Hepatocyte (in vitro differentiated cells): ENCODE measurements around the gene AGBL4. TPM values are rescaled to one million over a fixed set of nuclear protein-coding genes. Genes with fewer than 3 reads are reported as not detected.

Source experiments
- DNase-seq: peaks from one replicate; pipeline ENCODE4 v3.0.0-alpha.2; 2016; ENCODE audit warnings: low spot score
- H2AFZ ChIP-seq: fragments of 200-600 bp; sonication (generic); 2 replicates; pipeline ENCODE4 v1.6.0; 2016; ENCODE audit warnings: antibody characterized with exemption, mild to moderate bottlenecking
- H3K27ac ChIP-seq: fragments of 200-600 bp; sonication (generic); 2 replicates; pipeline ENCODE4 v1.5.1; 2016; ENCODE audit warnings: mild to moderate bottlenecking
- H3K27me3 ChIP-seq: fragments of 200-600 bp; sonication (generic); 2 replicates; pipeline ENCODE4 v1.6.1; 2016
- H3K36me3 ChIP-seq: fragments of 200-600 bp; sonication (generic); replicated peaks from 2 replicates; pipeline ENCODE4 v1.5.1; 2016; ENCODE audit warnings: low read depth; ENCODE audit not compliant: insufficient read depth
- H3K4me1 ChIP-seq: fragments of 200-600 bp; sonication (generic); 2 replicates; pipeline ENCODE4 v1.5.1; 2016; ENCODE audit warnings: mild to moderate bottlenecking, moderate library complexity; ENCODE audit not compliant: insufficient read depth
- H3K4me2 ChIP-seq: fragments of 200-600 bp; sonication (generic); 2 replicates; pipeline ENCODE4 v1.6.0; 2016
- H3K4me3 ChIP-seq: fragments of 200-600 bp; sonication (generic); 2 replicates; pipeline ENCODE4 v1.5.1; 2016; ENCODE audit warnings: mild to moderate bottlenecking
- H3K79me2 ChIP-seq: fragments of 200-600 bp; sonication (generic); 2 replicates; pipeline ENCODE4 v1.6.0; 2017; ENCODE audit warnings: mild to moderate bottlenecking
- H3K9me2 ChIP-seq: fragments of 200-600 bp; sonication (generic); replicated peaks from 2 replicates; pipeline ENCODE4 v1.6.0; 2017; ENCODE audit warnings: mild to moderate bottlenecking; ENCODE audit not compliant: insufficient read depth
- H3K9me3 ChIP-seq: fragments of 200-600 bp; sonication (generic); 2 replicates; pipeline ENCODE4 v1.5.1; 2016; ENCODE audit warnings: low read depth, mild to moderate bottlenecking
- H4K20me1 ChIP-seq: fragments of 200-600 bp; sonication (generic); 2 replicates; pipeline ENCODE4 v1.6.0; 2016; ENCODE audit warnings: mild to moderate bottlenecking; ENCODE audit not compliant: insufficient read depth, poor library complexity, severe bottlenecking
- CTCF ChIP-seq: fragments of 200-600 bp; sonication (generic); IDR thresholded peaks from 2 replicates; pipeline ENCODE4 v1.5.1; 2016; ENCODE audit warnings: antibody characterized with exemption, mild to moderate bottlenecking; ENCODE audit not compliant: poor library complexity
- EZH2 ChIP-seq: fragments of 200-600 bp; sonication (generic); IDR thresholded peaks from 2 replicates; pipeline ENCODE4 v1.6.1; 2016; ENCODE audit warnings: antibody characterized with exemption, mild to moderate bottlenecking, borderline replicate concordance
- EZH2phosphoT487 ChIP-seq: fragments of 200-600 bp; sonication (generic); IDR thresholded peaks from one replicate; pipeline ENCODE4 v1.6.1; 2018; ENCODE audit warnings: antibody characterized with exemption, mild to moderate bottlenecking, low read depth, moderate library complexity; ENCODE audit not compliant: unreplicated experiment, severe bottlenecking
- WGBS: methylation state at CpG from one replicate; pipeline ENCODE4 v1.1.6; 2016; ENCODE audit warnings: low lambda C conversion rate; ENCODE audit errors: missing lambda C conversion rate; 5-methylcytosine and 5-hydroxymethylcytosine counted together
- polyA plus RNA-seq: library from polyadenylated mRNA; unstranded; fragments of >200 nt; fragmentation: Nextera tagmentation; extraction: Ambion mirVana; gene quantifications from 2 replicates; pipeline ENCODE4 v1.2.1, GENCODE V29; 2016
- total RNA-seq: library from RNA; depleted of rRNA; stranded (reverse); fragments of >200 nt; gene quantifications from 2 replicates; pipeline ENCODE4 v1.2.3, GENCODE V29; 2014

AGBL4 gene
- total and polyA plus RNA-seq, 2 experiments from 2014 or later, result 0.50 to 0.73 TPM

- H3K4me1 ChIP-seq, result no peaks in the 10 kb centered on the region
- H3K27me3 ChIP-seq, result no peaks in the 10 kb centered on the region
- no peak overlapping the region for H3K4me2 ChIP-seq
- TF ChIP-seq EZH2 (no peak), CTCF (peak; percentile 58)
- H3K9me2 ChIP-seq, result no peaks in the 10 kb centered on the region
- 24% methylated on average over 3 of the region's 3 CpGs for WGBS
- no peak overlapping the region for H3K4me3 ChIP-seq
- no peak overlapping the region for H3K27ac ChIP-seq
- H3K9me3 ChIP-seq, result no peaks in the 10 kb centered on the region
- H2AFZ ChIP-seq, result no peak overlapping the region
- H3K36me3 ChIP-seq, result no peaks in the 10 kb centered on the region
- peak; percentile 17 for DNase-seq
- H4K20me1 ChIP-seq, result no peaks in the 10 kb centered on the region
- H3K79me2 ChIP-seq, result no peaks in the 10 kb centered on the region
These were observed 1153.2 kb downstream of the AGBL4 start for GRCh38 chr1:48870596-48870995.

- Histone ChIP-seq H3K27ac (no peak overlapping the region), H3K27me3 (no peaks in the 10 kb centered on the region), H3K36me3 (no peaks in the 10 kb centered on the region), H3K9me2 (no peaks in the 10 kb centered on the region), H3K79me2 (no peaks in the 10 kb centered on the region), H2AFZ (no peak overlapping the region), H4K20me1 (no peaks in the 10 kb centered on the region), H3K4me1 (no peaks in the 10 kb centered on the region), H3K9me3 (no peaks in the 10 kb centered on the region), H3K4me3 (no peak overlapping the region), H3K4me2 (no peak overlapping the region)
- WGBS, result 84% methylated on average over 5 of the region's 5 CpGs
- no peak for DNase-seq
- TF ChIP-seq EZH2 (no peak), CTCF (peak; percentile 21)
These were observed 1154.4 kb downstream of the AGBL4 start for GRCh38 chr1:48869116-48869893.

GRCh38 chr1:48864913-48865312 lies 1158.8 kb downstream of the AGBL4 start:
- H2AFZ ChIP-seq, result no peak overlapping the region
- H4K20me1 ChIP-seq, result no peaks in the 10 kb centered on the region
- TF ChIP-seq EZH2phosphoT487 (no peak), CTCF (no peak), EZH2 (no peak)
- no peaks in the 10 kb centered on the region for H3K27me3 ChIP-seq
- H3K79me2 ChIP-seq, result no peaks in the 10 kb centered on the region
- no peaks in the 10 kb centered on the region for H3K9me2 ChIP-seq
- peaks cover 3% of the 10 kb centered on the region for H3K9me3 ChIP-seq
- no peak overlapping the region for H3K4me3 ChIP-seq
- no peak overlapping the region for H3K27ac ChIP-seq
- no peaks in the 10 kb centered on the region for H3K36me3 ChIP-seq
- H3K4me2 ChIP-seq, result no peak overlapping the region
- no peak for DNase-seq
- WGBS, result 43% methylated on average over 2 of the region's 2 CpGs
- H3K4me1 ChIP-seq, result no peaks in the 10 kb centered on the region
